ENCODE data around the gene HSD17B14.
"Not testable (repeated sequence)": the region's sequence is repeated elsewhere in the genome, so short reads cannot be mapped to it uniquely, and the experiment has no call there.

The HSD17B14 gene

GRCh38 chr19:48802623-48803022 is 33.7 kb downstream of the HSD17B14 start:
- peaks cover 40% of the 10 kb centered on the region for H3K4me1 ChIP-seq
- H3K27ac ChIP-seq, result no peak overlapping the region
- TF ChIP-seq Cebpa-rat (IDR thresholded peaks at IDR 0.05), result no peak
- H3K9me3 ChIP-seq, result no peaks in the 10 kb centered on the region
- H3K9ac ChIP-seq, result no peak overlapping the region
- no peaks in the 10 kb centered on the region for H3K27me3 ChIP-seq
- peaks cover 38% of the 10 kb centered on the region for H3K36me3 ChIP-seq
- no peak overlapping the region for H3K4me2 ChIP-seq
- H4K20me1 ChIP-seq, result peaks cover 7% of the 10 kb centered on the region; the same call in 1 of the 2 replicates
- no peak overlapping the region for H3K4me3 ChIP-seq

GRCh38 chr19:48799358-48800300 is 36.7 kb downstream of the HSD17B14 start:
- H3K36me3 ChIP-seq, result peaks cover 16% of the 10 kb centered on the region; the same call in 1 of the 2 replicates
- H3K9ac ChIP-seq, result peak overlapping the region; percentile 76
- peak overlapping the region; percentile 87 for H3K27ac ChIP-seq
- no peaks in the 10 kb centered on the region for H3K27me3 ChIP-seq
- H3K4me2 ChIP-seq, result peak overlapping the region; percentile 92
- peak overlapping the region; percentile 53 for H3K4me3 ChIP-seq
- peaks cover 59% of the 10 kb centered on the region for H3K4me1 ChIP-seq
- H4K20me1 ChIP-seq, result no peaks in the 10 kb centered on the region
- H3K9me3 ChIP-seq, result no peaks in the 10 kb centered on the region
- no peak for TF ChIP-seq Cebpa-rat (IDR thresholded peaks at IDR 0.05)

GRCh38 chr19:48798937-48799336 is 37.4 kb downstream of the HSD17B14 start:
- H3K9ac ChIP-seq, result peak overlapping the region; percentile 76
- H4K20me1 ChIP-seq, result no peaks in the 10 kb centered on the region
- H3K27ac ChIP-seq, result peak overlapping the region; percentile 87
- no peaks in the 10 kb centered on the region for H3K9me3 ChIP-seq
- peak overlapping the region; percentile 92 for H3K4me2 ChIP-seq
- no peaks in the 10 kb centered on the region for H3K27me3 ChIP-seq
- H3K4me3 ChIP-seq, result peak overlapping the region; percentile 53
- TF ChIP-seq Cebpa-rat (IDR thresholded peaks at IDR 0.05), result no peak
- peaks cover 60% of the 10 kb centered on the region for H3K4me1 ChIP-seq
- H3K36me3 ChIP-seq, result 0 out of 2 replicates have a peak, but pooled peaks cover 14% of the 10 kb centered on the region

GRCh38 chr19:48797103-48797502 is 39.2 kb downstream of the HSD17B14 start:
- H3K4me3 ChIP-seq, result no peak overlapping the region; the same call in 1 of the 2 replicates
- H3K27me3 ChIP-seq, result no peaks in the 10 kb centered on the region
- no peaks in the 10 kb centered on the region for H3K9me3 ChIP-seq
- 0 out of 2 replicates have a peak, but pooled peaks cover 8% of the 10 kb centered on the region for H3K36me3 ChIP-seq
- H3K4me2 ChIP-seq, result peak overlapping the region; percentile 92
- TF ChIP-seq Cebpa-rat (IDR thresholded peaks at IDR 0.05), result no peak
- peak overlapping the region; percentile 87 for H3K27ac ChIP-seq
- H4K20me1 ChIP-seq, result no peaks in the 10 kb centered on the region
- 0 out of 2 replicates have a peak overlapping the region, but pooled peaks have one; percentile 52 for H3K9ac ChIP-seq
- H3K4me1 ChIP-seq, result peaks cover 60% of the 10 kb centered on the region

- Histone ChIP-seq H3K9me3 (no peaks in the 10 kb centered on the region), H3K4me2 (peak overlapping the region; percentile 92), H3K27ac (peak overlapping the region; percentile 87), H3K27me3 (no peaks in the 10 kb centered on the region), H3K36me3 (0 out of 2 replicates have a peak, but pooled peaks cover 8% of the 10 kb centered on the region), H4K20me1 (no peaks in the 10 kb centered on the region), H3K9ac (peak overlapping the region; percentile 52; the same call in 1 of the 2 replicates), H3K4me1 (peaks cover 60% of the 10 kb centered on the region), H3K4me3 (peak overlapping the region; percentile 65)
- TF ChIP-seq Cebpa-rat (IDR thresholded peaks at IDR 0.05), result no peak
These were observed 39.8 kb downstream of the HSD17B14 start for GRCh38 chr19:48796298-48797083.

- Histone ChIP-seq H3K36me3 (0 out of 2 replicates have a peak, but pooled peaks cover 7% of the 10 kb centered on the region), H3K27me3 (no peaks in the 10 kb centered on the region), H4K20me1 (no peaks in the 10 kb centered on the region), H3K9me3 (no peaks in the 10 kb centered on the region), H3K4me3 (peak overlapping the region; percentile 65), H3K27ac (peak overlapping the region; percentile 87), H3K4me1 (peaks cover 58% of the 10 kb centered on the region), H3K4me2 (peak overlapping the region; percentile 92), H3K9ac (peak overlapping the region; percentile 52; the same call in 1 of the 2 replicates)
- TF ChIP-seq Cebpa-rat (IDR thresholded peaks at IDR 0.05), result no peak
These were observed 40.6 kb downstream of the HSD17B14 start for GRCh38 chr19:48795685-48796070.

- H3K9ac ChIP-seq, result peak overlapping the region; percentile 62
- peak overlapping the region; percentile 92 for H3K4me2 ChIP-seq
- H3K36me3 ChIP-seq, result 0 out of 2 replicates have a peak, but pooled peaks cover 2% of the 10 kb centered on the region
- no peaks in the 10 kb centered on the region for H3K9me3 ChIP-seq
- TF ChIP-seq Cebpa-rat (IDR thresholded peaks at IDR 0.05), result no peak
- no peaks in the 10 kb centered on the region for H4K20me1 ChIP-seq
- H3K4me1 ChIP-seq, result peaks cover 53% of the 10 kb centered on the region
- peak overlapping the region; percentile 65 for H3K4me3 ChIP-seq
- H3K27me3 ChIP-seq, result no peaks in the 10 kb centered on the region
- H3K27ac ChIP-seq, result peak overlapping the region; percentile 5; the same call in 1 of the 2 replicates
These were observed 41.1 kb downstream of the HSD17B14 start for GRCh38 chr19:48795055-48795684.

- H3K4me3 ChIP-seq, result no peak overlapping the region
- no peak for TF ChIP-seq Cebpa-rat (IDR thresholded peaks at IDR 0.05)
These were observed 42.0 kb downstream of the HSD17B14 start for GRCh38 chr19:48794291-48794690.

GRCh38 chr19:48793271-48793670 is 43.0 kb downstream of the HSD17B14 start:
- Histone ChIP-seq H3K4me3 (no peak overlapping the region), H3K4me1 (peaks cover 34% of the 10 kb centered on the region)

More at GRCh38 chr19:48794291-48794690, 42.0 kb downstream of the HSD17B14 start:
- Histone ChIP-seq H3K4me2 (peak overlapping the region; percentile 92), H3K36me3 (no peaks in the 10 kb centered on the region), H3K27me3 (no peaks in the 10 kb centered on the region), H4K20me1 (no peaks in the 10 kb centered on the region), H3K4me1 (peaks cover 44% of the 10 kb centered on the region), H3K27ac (0 out of 2 replicates have a peak overlapping the region, but pooled peaks have one; percentile 5), H3K9ac (peak overlapping the region; percentile 62), H3K9me3 (no peaks in the 10 kb centered on the region)

GRCh38 chr19:48787331-48787730 is 49.0 kb downstream of the HSD17B14 start:
- not testable (repeated sequence) for H3K4me1 ChIP-seq, H4K20me1 ChIP-seq, H3K27me3 ChIP-seq

More at GRCh38 chr19:48793271-48793670, 43.0 kb downstream of the HSD17B14 start:
- Histone ChIP-seq H3K27me3 (no peaks in the 10 kb centered on the region), H3K36me3 (no peaks in the 10 kb centered on the region), H3K27ac (no peak overlapping the region), H4K20me1 (no peaks in the 10 kb centered on the region), H3K4me2 (no peak overlapping the region), H3K9me3 (no peaks in the 10 kb centered on the region), H3K9ac (no peak overlapping the region)
- TF ChIP-seq Cebpa-rat (IDR thresholded peaks at IDR 0.05), result no peak

GRCh38 chr19:48786422-48786821 is 49.9 kb downstream of the HSD17B14 start:
- not testable (repeated sequence) for H3K27ac ChIP-seq, H3K9me3 ChIP-seq, H3K9ac ChIP-seq, H3K27me3 ChIP-seq, H3K4me2 ChIP-seq, H4K20me1 ChIP-seq, H3K4me3 ChIP-seq, H3K36me3 ChIP-seq
- peaks cover 12% of the 10 kb centered on the region for H3K4me1 ChIP-seq

More at GRCh38 chr19:48787331-48787730, 49.0 kb downstream of the HSD17B14 start:
- not testable (repeated sequence) for H3K9ac ChIP-seq, H3K4me3 ChIP-seq, H3K4me2 ChIP-seq, H3K36me3 ChIP-seq, H3K9me3 ChIP-seq, H3K27ac ChIP-seq
